GM19452 (cell line): Measurements from ENCODE around the gene ADGRB3.

Experiments used
- ATAC-seq: cut with Tn5 transposase; IDR thresholded peaks from one replicate; pipeline ENCODE4 v1.9.1; 2021; ENCODE audit not compliant: unreplicated experiment

ADGRB3 gene

DNA sequence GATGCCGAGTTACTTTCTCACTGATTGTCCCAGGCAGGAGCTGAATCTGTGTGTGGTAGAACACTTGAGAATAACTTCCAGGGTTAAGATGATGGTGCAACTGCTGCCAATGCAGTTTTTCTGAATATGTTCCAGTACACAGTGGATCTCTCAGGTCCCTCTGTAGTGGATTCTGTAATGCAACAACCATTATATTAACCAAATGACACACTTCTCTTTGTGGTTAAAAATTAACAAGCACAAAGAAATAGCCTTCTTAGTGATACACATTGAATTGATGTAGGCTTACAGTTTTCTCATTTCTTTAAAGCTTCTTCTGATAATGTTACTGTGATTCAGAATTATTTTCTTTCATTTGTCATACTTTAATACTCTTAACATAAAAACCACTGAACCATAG, 383.8 kb downstream of the ADGRB3 start:
- no peak for ATAC-seq

DNA sequence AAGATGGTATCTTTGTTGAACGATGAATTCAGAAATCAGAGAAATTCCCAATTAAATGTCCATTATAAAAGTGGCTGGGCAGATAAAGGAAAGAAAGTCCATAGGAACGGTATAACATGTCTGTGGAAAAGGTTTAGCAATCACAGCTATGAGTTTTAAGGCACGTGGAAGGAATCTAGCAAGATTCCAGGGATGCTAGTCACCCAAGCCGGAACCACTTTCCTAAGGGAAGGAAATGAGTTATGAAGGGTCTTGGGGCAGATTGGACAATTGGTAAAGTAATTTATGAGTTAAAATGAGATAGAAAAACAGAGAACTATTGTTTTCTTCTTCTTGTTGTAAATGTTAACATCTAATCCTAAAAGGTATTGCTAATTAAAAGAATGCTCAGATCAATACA, 384.8 kb downstream of the ADGRB3 start:
- ATAC-seq = no peak

DNA sequence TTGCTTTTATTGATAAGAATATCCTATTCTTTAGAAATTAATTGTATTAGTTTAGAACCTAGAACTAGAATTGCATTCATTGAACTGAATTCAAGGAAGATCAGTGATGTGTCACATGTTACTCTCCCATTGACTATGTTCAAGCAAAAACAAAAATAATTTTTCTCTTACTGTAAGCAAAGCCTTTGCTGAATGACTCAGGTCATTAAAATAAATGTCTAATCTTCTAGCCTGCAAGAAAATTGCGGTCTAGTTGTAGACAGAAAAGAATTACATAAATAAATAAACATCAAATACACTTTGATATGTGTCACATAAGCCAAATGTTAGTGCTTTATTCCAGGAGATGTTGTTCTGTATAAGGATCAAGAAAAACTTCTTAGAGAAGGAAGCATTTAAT, 387.9 kb downstream of the ADGRB3 start:
- ATAC-seq = no peak

DNA sequence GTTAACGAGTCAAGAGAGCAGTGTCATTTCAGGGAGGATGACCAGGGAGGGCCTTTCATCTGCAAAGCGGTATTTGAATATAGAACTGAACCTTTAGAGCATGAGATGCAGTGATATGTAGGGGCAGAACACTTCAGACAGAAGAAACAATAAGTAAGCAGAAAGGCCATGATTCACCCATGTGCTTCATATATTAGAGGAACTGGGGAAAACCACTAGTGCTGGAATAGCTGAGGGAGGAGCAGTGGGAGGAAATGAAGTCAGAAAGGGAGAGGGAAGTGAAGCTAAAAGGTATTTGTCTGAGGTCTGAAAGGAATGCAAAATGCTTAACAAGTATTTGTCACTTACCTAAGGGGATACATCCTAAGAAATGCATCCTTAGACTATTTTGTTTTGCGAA, 391.2 kb downstream of the ADGRB3 start:
- no peak for ATAC-seq

DNA sequence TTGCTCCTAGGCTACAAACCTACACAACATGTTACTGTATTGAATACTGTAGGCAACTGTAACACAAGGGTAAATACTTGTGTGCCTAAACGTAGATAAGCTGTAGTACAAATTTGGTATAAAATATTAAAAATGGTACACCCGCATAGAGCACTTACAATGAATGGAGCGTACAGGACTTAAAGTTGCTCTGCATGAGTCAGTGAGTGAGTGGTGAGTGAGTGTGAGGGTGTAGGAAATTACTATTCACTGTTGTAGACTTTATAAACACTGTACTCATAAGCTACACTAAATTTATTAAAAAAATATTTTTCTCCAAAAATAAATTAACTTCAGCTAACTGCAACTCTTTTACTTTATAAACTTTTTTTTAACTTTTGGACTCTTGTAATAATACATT, 391.6 kb downstream of the ADGRB3 start:
- no peak for ATAC-seq

DNA sequence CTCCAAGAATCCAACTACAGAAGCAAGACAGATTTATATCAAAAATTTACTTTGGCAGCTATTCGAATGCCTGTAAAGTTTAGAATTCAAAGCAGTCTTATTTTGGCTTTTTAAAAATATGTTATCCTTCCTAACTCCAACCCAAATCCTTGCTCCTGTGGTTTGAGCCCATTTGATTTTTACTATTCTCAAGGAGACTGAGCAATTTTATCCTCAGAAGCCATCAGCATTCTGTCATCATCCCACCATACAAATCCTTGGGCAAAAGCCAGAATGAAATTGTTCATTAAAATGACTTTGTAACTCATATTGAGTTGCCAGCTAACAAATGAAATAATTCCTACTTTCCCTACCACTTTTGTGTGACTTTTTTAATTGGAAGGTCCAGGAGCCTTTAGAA, 392.8 kb downstream of the ADGRB3 start:
- ATAC-seq = no peak

DNA sequence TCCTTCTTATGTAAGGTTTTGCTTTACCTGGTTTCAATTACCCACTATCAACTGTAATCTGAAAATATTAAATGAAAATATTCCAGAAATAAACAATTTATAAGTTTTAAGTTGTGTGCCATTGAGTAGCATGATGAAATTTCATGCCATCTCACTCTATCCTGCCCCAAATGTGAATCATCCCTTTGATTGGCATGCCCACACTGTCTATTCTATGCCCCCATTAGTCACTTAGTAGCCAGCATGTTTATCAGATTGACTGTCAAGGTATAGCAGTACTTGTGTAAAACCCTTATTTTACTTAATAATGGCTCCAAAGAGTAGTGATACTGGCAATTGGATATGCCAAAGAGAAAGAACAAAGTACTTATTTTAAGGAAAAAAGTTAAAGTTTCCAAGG, 403.8 kb downstream of the ADGRB3 start:
- ATAC-seq = no peak

DNA sequence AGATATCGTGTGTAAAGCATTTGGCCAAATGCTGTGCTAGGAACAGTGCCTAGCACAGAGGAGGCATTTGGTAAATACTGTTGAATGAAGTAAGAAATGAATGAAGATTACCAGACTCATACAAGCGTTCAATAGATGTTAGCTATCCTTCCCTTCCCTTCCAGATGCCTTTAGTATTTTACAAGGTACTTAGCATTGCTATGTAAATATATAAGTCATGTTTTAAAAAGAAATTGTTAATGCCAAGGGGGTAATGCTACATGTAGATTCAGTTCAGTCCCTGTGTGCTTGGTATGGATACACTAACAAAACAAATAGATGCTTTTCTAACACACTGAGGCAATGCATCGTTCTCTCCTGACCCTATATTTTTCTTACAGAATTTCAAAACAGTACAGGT, 407.2 kb downstream of the ADGRB3 start:
- ATAC-seq = no peak

DNA sequence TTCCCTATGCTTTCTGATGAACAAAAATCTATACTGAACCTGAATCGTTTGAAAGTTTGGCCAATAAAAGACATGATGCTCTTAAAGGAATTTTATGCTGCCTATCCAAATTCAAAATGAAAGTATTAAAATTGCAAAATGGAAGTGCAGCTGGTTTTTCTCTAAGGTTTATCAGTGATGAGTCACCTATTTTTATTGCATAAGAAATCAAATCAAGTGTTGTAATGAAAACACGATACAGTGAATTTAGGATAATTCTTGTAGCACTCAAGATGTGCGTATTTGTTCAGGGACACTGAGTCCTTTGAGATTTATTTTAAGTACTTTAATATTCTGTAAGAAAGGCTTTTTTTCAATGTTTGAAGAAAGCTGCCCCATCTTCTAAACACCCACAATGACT, 409.5 kb downstream of the ADGRB3 start:
- no peak for ATAC-seq

DNA sequence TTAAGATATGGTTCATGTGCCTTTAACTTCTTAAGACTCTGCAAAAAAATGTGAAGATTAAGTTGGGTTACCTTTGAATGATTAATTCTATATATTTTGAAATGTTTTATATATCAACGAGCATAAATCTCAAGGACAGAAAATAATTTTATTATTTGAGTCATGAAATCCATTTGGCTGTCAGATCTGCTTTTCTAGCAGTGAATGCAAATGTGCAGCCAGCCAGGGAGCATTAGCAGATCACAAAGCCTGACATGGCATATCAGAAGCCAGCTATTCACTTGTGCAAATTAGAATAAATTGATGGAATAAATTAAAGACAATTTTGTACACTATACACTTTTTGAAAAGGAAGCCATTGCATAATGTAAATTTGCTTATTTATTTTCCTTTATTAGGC, 424.3 kb downstream of the ADGRB3 start:
- no peak for ATAC-seq

DNA sequence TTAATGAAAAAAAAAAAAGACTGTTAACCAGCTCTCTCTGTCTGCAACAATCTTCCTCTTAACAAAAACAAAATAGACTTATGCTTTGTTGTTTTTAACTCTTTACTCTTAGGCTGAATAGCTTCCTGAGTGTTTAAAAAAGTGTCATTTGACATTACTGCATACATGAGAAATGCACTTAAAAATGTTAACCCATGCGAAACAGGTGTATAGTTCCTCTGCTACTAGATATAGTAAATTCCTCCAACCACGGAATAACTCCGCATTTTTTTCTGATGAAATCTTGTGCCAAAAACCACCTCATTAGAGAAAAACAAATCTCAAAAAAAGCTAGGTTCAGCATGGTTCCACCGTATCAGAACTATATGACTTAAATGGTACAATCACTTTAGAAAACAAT, 426.0 kb downstream of the ADGRB3 start:
- ATAC-seq = no peak

DNA sequence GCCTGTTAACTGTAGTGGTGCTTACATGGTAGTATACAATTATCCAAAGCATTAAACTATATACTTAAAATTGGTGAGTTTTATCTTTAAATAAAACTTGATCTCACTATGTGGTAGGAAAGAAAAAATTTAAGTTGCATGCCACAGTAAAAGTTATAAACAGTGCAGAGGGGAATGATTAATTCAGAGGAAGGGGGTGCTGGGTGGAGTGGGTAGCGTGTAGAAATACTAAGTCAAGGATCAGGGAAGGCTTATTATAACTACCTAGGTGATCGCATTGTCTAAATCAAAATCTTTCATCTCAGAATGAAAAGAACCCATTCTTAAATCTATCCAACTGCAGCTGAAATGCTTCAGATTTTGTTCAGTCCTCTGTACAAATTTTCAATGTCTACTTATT, 428.3 kb downstream of the ADGRB3 start:
- ATAC-seq = no peak

DNA sequence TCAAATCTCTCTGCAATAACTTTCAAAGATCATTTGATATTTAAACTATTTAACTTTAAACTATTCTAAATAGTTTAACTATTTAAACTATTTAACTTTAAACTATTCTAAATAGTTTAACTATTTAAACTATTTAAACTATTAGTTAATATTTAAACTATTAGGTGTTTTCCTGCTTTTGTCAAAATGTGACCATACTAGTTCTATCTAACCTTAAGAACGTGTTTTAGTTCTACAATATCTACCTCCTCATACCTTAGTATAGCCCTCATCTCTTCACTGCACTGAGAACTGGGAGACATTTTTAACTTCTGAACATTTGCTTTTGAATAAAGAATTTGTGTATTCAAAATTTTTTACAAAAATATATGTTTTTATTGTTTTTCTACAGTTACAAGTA, 429.1 kb downstream of the ADGRB3 start:
- ATAC-seq = no peak

DNA sequence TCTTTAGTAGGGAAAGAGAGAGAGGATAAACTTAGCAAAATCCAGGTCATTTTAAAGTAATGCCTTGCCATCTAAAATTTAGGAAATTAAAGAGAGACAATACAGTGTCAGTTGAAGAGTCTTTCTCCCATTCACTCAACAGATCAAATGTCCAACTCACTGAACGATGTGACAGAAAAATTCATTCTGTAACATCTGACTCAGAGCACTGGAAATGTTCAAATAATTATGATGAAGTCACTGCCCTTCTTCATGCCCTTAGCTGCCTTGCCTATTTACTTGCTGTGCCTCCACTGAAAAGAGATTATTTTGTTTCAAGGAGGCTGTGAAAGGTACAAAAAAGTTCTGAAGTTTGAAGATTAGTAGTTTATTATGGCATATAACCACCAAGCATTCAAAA, 434.8 kb downstream of the ADGRB3 start:
- ATAC-seq = no peak

DNA sequence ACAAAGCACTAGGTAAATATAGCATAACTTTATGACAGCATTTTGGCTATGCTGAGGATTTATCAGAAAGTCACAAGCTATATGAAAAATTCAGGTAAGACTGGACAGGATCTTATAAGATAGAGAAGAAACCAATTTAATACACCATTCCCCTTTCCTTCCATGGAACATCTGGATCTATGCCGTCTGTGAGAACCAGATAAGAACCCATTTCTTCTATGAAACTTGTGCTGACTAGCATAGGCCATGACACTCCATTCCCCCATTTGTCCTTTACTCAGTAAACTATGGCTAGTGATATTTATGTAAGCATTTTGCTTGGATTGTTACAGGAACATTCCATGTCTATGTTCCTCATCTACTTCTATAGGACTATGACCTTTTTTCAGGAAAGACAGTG, 437.7 kb downstream of the ADGRB3 start:
- ATAC-seq = no peak

DNA sequence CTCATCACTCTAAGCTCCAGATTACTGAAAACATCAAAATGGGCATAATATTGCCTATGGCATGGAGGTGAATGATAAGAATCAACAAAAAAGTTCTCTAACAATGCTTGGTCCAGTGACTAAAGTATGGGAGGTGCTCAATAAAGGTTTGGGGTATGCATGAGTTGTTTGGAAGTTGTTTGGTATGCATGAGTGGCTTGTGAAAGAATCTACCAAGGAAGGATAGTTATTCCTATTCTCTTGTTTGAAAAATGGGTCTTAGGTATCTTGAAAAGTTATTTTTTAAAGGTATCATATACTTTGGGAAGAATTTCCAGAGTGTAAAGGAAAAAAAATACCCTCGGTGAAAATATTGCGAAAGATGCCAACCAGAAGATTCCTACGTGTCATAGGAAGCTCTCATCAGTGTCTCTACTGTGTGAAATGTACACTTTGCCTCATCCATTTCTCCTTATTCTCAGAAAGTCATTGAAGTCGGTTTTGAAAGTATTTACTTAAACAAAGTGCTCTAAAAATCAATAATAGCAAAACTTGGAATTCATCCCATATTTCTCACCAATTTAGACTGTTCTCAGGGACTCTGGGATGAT, 449.8 kb downstream of the ADGRB3 start:
- no peak for ATAC-seq

DNA sequence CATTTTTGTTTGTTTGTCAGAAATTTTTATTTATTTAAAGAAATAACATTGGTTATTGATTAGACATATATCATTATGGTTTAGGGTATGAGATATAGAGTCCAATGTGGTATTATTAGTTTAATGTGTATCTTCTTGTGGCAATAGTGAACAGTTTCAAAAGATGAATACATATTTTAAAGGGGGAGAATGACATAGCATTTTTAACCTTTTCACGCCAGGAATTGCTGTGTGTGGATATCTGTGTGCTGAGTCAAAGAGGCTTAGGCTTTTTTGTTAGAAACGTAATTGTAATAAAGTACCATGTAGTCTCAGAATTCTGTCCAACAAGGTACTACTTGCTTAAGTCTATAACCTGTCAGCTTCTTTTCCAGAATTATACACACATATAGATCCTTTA, 451.6 kb downstream of the ADGRB3 start:
- no peak for ATAC-seq

DNA sequence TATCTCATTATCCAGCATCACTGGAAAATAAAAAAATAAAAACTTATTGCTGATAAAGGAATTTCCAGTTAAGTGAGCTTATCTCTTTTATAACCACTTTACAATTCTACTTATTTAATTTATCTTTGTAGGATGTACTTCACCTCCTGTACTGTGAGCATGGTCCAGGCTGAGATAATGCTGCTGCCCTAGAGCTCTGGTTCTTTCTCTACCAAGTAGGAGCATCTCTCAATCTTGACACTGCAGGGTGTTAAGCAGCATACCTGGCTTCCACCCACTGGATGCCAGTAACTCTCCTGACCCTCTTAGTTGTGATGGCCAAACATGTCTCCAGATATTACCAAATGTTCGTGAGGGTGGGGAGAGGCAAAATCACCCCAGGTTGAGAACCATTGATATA, 454.5 kb downstream of the ADGRB3 start:
- ATAC-seq = no peak

DNA sequence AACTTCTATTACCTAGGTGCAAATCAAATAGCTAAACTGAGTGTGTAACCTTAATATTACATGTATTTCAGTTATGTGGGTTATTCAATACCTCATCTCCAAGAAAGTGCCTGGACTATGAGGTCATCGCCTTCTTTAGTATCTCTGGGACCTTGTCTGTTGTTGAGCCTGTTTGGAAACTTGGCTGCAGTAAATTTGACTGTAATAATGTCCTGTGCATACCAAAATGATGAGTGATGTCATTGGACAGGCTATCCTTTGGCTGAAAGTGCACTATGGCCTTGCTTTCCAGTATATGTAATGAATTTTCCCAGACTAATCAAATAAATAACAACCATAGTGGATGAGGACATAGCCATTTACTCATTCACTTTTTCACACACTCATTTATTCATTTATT, 455.1 kb downstream of the ADGRB3 start:
- no peak for ATAC-seq

DNA sequence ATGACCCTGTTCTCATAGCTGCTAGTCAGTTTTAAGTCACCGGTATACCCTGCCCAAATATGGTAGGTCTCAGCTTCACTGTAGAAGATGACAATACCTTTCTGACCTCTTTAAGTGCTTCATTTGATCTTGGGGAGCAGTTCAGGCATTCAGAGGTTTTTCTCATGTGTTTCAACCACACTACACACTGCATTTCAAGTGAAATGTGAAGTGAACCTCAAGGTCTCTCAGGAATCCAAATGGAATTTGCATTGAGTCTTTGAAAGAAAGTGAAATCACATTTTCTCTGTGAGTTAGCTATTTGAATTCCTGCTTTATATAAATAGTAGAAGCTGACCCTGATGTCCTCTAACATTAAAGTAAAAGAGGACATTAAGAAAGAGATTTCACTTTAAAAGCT, 461.6 kb downstream of the ADGRB3 start:
- ATAC-seq = no peak

DNA sequence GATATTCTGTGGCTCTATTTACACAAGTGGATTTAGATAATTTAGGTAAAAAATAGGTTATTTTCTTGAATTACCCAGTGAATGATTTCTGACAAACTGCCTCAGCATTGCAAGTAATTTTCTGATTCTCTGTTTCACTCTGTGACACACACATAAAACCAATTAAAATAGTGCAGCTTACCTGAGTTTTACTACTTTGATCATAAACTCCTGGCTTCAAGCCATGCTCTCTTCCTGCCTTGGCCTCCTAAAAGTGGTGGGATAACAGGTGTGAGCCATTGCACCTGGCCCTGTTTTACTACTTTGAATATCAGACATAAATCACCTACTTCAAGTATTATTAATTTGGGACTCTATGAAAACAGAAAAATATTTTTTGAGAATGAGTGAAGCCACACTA, 462.9 kb downstream of the ADGRB3 start:
- no peak for ATAC-seq

DNA sequence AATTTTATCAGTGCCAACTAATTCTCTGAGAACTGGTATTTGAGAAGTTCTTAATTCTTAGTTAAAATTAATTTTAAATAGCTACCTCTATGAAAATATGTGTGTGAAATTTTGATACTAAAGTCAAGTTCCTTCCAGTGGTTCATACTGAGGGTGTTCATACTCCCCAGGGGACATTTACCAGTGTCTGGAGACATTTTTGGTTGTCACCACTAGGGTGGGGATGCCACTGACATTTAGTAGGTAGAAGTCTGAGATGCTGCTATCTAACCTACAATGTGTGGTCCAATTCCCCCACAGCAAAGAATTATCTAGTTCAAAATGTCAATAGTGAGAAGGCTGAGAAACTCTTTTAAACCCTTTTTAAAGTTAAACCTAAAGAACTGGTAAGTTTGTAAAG, 463.8 kb downstream of the ADGRB3 start:
- ATAC-seq = no peak

DNA sequence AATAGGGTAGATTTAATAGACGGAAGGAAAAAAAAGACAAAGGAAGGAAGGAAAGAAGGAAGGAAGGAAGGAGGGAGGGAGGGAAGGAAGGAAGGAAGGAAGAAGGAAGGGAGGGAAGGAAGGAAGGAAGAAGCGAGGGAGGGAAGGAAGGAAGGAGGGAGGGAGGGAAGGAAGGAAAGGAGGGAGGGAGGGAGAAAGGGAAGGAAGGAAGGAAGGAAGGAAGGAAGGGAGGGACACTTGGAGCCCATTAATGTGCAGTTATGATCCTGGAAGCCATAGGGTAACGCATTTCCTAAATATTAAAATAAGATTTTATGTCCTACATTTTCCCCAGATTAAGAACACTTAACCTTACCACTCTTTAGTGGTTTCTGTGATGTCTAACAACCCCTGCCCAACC, 465.7 kb downstream of the ADGRB3 start:
- ATAC-seq = no peak

DNA sequence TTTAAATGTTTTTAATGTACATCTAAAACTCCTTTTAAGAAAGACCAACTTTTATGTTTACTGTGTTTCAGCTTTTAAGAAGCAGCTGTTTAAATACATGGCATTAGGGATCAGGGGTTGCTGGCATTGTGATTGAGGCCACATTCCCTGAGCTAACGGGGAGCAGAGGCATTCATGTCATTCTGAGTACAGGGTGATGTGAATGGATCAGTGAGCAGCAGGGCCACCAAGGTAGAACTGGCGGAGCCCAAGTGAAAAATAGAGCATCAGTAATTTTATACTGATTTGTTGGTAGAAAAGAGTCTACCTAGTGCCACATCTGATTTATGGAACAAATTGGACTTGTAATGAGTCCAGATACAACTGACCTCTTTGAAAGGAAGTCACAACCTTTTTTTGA, 467.3 kb downstream of the ADGRB3 start:
- ATAC-seq = no peak
